Kidney epithelial cell (primary cell): ENCODE measurements around the gene ZNF669. TPM values are rescaled to one million over a fixed set of nuclear protein-coding genes. Genes with fewer than 3 reads are reported as not detected.

ENCODE experiments used
- DNase-seq: peaks from one replicate; pipeline ENCODE4 v3.0.0-alpha.2; 2010; ENCODE audit warnings: low read depth
- H3K27me3 ChIP-seq: 2 replicates; pipeline ENCODE4 v1.6.0; 2011; ENCODE audit warnings: low read length; ENCODE audit not compliant: control insufficient read depth, insufficient read depth
- H3K36me3 ChIP-seq: 2 replicates; pipeline ENCODE4 v1.5.1; 2011; ENCODE audit warnings: low read length; ENCODE audit not compliant: control insufficient read depth, insufficient read depth
- H3K4me3 ChIP-seq: 2 replicates; pipeline ENCODE4 v1.5.1; 2011; ENCODE audit warnings: low read depth, mild to moderate bottlenecking, control low read depth, low read length
- total RNA-seq: library from RNA; depleted of rRNA; stranded (reverse); fragments of >200 nt; gene quantifications from 2 replicates; pipeline ENCODE4 v1.2.3, GENCODE V29; 2015
- TF ChIP-seq, protein P1 (sequence below): IDR thresholded peaks from 2 replicates; pipeline ENCODE4 v1.5.1; 2011; ENCODE audit warnings: mild to moderate bottlenecking, moderate library complexity, low read length, control low read depth, inconsistent platforms; ENCODE audit not compliant: insufficient read depth, poor library complexity, severe bottlenecking

The ZNF669 gene
- total RNA-seq, 1 donor from 2014 or later: 21.0 TPM

DNA sequence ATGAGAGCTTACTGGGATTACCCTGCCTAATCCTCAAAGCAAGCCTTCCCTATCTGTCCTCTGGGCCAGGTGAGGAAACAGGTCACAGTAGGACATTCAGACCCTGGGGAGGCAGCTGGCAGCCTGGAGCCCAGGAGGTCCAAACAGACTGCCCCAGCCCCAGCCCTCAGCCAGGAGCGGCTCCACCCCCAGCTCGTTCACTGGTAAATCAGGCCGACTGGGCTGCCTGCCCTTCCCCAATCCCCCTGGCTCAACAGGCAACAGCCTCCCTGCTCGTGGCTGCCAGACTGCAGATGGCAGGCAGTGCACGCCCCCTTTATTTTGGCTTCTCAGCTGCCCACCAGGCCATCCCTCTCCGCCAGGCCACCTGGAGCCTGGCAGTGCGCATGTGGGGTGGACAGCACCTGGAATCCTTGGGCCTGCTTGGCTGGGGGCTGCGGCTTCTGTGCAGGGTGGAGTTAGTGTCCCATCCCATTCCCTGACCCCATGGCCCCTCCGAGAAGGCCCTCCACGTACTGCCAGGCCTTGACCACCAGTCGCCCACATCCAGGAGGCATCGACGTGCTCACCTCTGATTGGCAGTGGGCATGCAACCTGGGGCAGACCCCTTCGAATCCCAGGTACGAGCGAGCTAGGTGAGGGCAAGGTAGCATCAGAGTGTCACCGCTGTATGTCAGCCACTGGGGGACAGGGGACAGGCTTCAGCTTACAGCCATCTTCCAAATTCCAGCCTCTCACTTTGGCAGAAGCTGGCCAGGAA, 14.4 kb downstream of the ZNF669 start:
- no peak for DNase-seq
- TF ChIP-seq, protein P1, sequence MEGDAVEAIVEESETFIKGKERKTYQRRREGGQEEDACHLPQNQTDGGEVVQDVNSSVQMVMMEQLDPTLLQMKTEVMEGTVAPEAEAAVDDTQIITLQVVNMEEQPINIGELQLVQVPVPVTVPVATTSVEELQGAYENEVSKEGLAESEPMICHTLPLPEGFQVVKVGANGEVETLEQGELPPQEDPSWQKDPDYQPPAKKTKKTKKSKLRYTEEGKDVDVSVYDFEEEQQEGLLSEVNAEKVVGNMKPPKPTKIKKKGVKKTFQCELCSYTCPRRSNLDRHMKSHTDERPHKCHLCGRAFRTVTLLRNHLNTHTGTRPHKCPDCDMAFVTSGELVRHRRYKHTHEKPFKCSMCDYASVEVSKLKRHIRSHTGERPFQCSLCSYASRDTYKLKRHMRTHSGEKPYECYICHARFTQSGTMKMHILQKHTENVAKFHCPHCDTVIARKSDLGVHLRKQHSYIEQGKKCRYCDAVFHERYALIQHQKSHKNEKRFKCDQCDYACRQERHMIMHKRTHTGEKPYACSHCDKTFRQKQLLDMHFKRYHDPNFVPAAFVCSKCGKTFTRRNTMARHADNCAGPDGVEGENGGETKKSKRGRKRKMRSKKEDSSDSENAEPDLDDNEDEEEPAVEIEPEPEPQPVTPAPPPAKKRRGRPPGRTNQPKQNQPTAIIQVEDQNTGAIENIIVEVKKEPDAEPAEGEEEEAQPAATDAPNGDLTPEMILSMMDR: no peak
- no peaks in the 10 kb centered on the region for H3K36me3 ChIP-seq

DNA sequence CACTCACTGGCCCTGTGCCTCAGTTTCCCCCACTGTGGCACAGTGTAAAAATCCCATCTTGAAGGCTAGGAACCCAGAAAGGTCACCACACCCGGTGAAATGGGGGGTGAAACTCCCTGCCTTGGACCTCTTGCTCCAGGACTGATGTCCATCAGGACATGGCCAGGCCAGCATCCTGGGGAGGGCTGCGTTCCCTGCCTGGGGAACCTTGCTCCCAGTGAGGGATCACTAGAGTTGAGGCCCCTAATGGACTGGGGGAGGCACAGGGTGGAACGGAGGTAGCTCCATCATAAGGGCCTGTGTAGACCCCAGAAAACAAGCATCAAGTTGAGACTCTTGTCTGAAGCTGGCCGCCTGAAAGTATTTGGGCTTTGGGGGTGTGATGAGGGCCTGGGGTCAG, 15.2 kb downstream of the ZNF669 start:
- TF ChIP-seq, protein P1: no peak
- H3K27me3 ChIP-seq: no peaks in the 10 kb centered on the region
- H3K36me3 ChIP-seq: no peaks in the 10 kb centered on the region
- H3K4me3 ChIP-seq: no peak overlapping the region
- no peak for DNase-seq

More for the DNA sequence above, 14.4 kb downstream of the ZNF669 start:
- Histone ChIP-seq H3K4me3 (no peak overlapping the region), H3K27me3 (no peaks in the 10 kb centered on the region)

- no peak for DNase-seq
- Histone ChIP-seq H3K36me3 (no peaks in the 10 kb centered on the region), H3K27me3 (no peaks in the 10 kb centered on the region), H3K4me3 (no peak overlapping the region)
- TF ChIP-seq, protein P1: no peak
These were observed 16.9 kb downstream of the ZNF669 start for GRCh38 chr1:247087256-247087655.

- Histone ChIP-seq H3K4me3 (no peak overlapping the region), H3K36me3 (no peaks in the 10 kb centered on the region), H3K27me3 (no peaks in the 10 kb centered on the region)
- TF ChIP-seq, protein P1: no peak
- no peak for DNase-seq
These were observed 18.8 kb downstream of the ZNF669 start for GRCh38 chr1:247085310-247085709.

GRCh38 chr1:247084771-247085170, 19.4 kb downstream of the ZNF669 start:
- H3K27me3 ChIP-seq: no peaks in the 10 kb centered on the region
- H3K4me3 ChIP-seq: no peak overlapping the region
- TF ChIP-seq, protein P1: no peak
- DNase-seq: no peak
- H3K36me3 ChIP-seq: no peaks in the 10 kb centered on the region

DNA sequence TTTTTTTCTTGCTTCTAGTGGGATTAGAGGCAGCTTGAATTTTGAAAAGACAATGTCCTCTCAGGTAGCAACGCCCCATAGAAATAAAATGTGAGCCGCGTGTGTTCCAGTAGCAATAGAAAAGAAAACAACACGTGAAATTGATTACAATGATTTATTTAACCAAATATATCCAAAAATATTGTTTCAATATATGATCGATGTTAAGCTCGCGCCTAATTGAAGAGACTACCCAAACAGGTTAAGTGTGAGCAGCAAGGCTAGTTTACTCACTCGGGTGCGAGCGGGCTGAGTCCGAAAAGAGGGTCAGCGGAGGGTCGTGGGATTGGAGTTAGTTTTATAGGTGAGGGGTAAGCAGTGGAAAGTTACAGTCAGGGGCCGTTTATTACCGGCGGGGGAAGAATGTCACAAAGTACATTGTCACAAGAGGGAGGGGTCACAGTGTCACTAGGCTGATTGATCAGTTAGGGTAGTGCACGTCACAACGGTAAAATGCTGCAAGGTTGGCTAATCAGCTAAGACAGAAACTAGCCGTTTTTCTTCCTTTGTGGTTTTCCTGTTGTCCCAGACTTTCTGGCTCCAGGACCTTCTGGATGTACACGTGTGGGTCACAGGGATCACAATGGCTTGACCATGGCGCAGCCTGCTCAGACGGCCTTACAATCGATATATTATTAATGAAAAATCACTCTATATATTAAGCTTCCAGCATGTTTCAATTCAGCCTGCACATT, 24.8 kb downstream of the ZNF669 start:
- Histone ChIP-seq H3K27me3 (no peaks in the 10 kb centered on the region), H3K4me3 (no peak overlapping the region), H3K36me3 (no peaks in the 10 kb centered on the region)
- DNase-seq: no peak
- TF ChIP-seq, protein P1: no peak
